ENCODE data around the gene NFYB.

GRCh38 chr12:104142543-104142942 lies 4.5 kb upstream of the NFYB start:
- TF ChIP-seq POLR2A (IDR thresholded peaks at IDR 0.05) (no peak), POLR2AphosphoS5 (IDR thresholded peaks at IDR 0.05) (no peak), CTCF (IDR thresholded peaks at IDR 0.05) (no peak), EP300 (IDR thresholded peaks at IDR 0.05) (no peak)

Measured in upper lobe of left lung (tissue), 4 donors.